ENCODE results near the gene RANBP3.

GRCh38 chr19:6018786-6019185 lies 40.8 kb upstream of the RANBP3 start:
- TF ChIP-seq CTCF (IDR thresholded peaks at IDR 0.05), result no peak
- no peak for TF ChIP-seq YY1 (IDR thresholded peaks at IDR 0.05; ENCODE audit: low read depth)
- no peak for TF ChIP-seq NFIC (IDR thresholded peaks at IDR 0.05; ENCODE audit: borderline replicate concordance)
- TF ChIP-seq RAD21 (IDR thresholded peaks at IDR 0.05; ENCODE audit: low read length), result no peak
- TF ChIP-seq EP300 (IDR thresholded peaks at IDR 0.05; ENCODE audit: borderline replicate concordance in 1 of 2, low read depth in 1 of 2, low read length in 1 of 2), result no peak
- TF ChIP-seq GABPA (IDR thresholded peaks at IDR 0.05; ENCODE audit: low read depth), result no peak
- TF ChIP-seq TAF1 (IDR thresholded peaks at IDR 0.05; ENCODE audit: borderline replicate concordance, low read depth, low read length), result no peak
- TF ChIP-seq PBX3 (IDR thresholded peaks at IDR 0.05), result no peak
- TF ChIP-seq EZH2phosphoT487 (IDR thresholded peaks at IDR 0.05; ENCODE audit: borderline replicate concordance, low read depth), result no peak
- TF ChIP-seq FOXM1 (IDR thresholded peaks at IDR 0.05; ENCODE audit: low read depth), result no peak
- no peak for TF ChIP-seq TCF12 (IDR thresholded peaks at IDR 0.05)
- TF ChIP-seq POLR2AphosphoS5 (IDR thresholded peaks at IDR 0.05; ENCODE audit: low read depth, low read length), result no peak
- no peak for TF ChIP-seq MAX (IDR thresholded peaks at IDR 0.05; ENCODE audit: low read depth)
